ENCODE measurements around the gene TOX2.

The TOX2 gene

GRCh38 chr20:43982016-43982415, 67.4 kb downstream of the TOX2 start:
- DNase-seq: no peak

- DNase-seq: no peak
Measured at GRCh38 chr20:43982886-43983285, 68.2 kb downstream of the TOX2 start.

GRCh38 chr20:43983359-43983758, 68.7 kb downstream of the TOX2 start:
- DNase-seq: no peak

GRCh38 chr20:43983904-43984361, 69.3 kb downstream of the TOX2 start:
- no peak for DNase-seq

GRCh38 chr20:43984587-43984986, 69.9 kb downstream of the TOX2 start:
- DNase-seq: no peak

- DNase-seq: no peak
Measured at GRCh38 chr20:43985121-43985520, 70.5 kb downstream of the TOX2 start.

GRCh38 chr20:43985608-43986316, 71.1 kb downstream of the TOX2 start:
- no peak for DNase-seq

GRCh38 chr20:43987018-43987417, 72.4 kb downstream of the TOX2 start:
- DNase-seq: no peak

- no peak for DNase-seq
Measured at GRCh38 chr20:43987531-43987930, 72.9 kb downstream of the TOX2 start.

GRCh38 chr20:43988451-43988850, 73.8 kb downstream of the TOX2 start:
- no peak for DNase-seq

GRCh38 chr20:43988867-43989266, 74.2 kb downstream of the TOX2 start:
- no peak for DNase-seq

GRCh38 chr20:43991261-43991660, 76.6 kb downstream of the TOX2 start:
- no peak for DNase-seq

- no peak for DNase-seq
Measured at GRCh38 chr20:43991982-43992381, 77.3 kb downstream of the TOX2 start.

- no peak for DNase-seq
Measured at GRCh38 chr20:43992885-43993284, 78.2 kb downstream of the TOX2 start.

GRCh38 chr20:43993560-43993959, 78.9 kb downstream of the TOX2 start:
- no peak for DNase-seq

GRCh38 chr20:43994486-43995100, 79.9 kb downstream of the TOX2 start:
- no peak for DNase-seq

GRCh38 chr20:43995645-43996044, 81.0 kb downstream of the TOX2 start:
- no peak for DNase-seq

- DNase-seq: no peak
Measured at GRCh38 chr20:43996240-43996930, 81.7 kb downstream of the TOX2 start.

- no peak for DNase-seq
Measured at GRCh38 chr20:43999848-44000247, 85.2 kb downstream of the TOX2 start.

GRCh38 chr20:44001667-44002596, 87.3 kb downstream of the TOX2 start:
- DNase-seq: no peak

GRCh38 chr20:44002861-44003260, 88.2 kb downstream of the TOX2 start:
- DNase-seq: no peak

- no peak for DNase-seq
Measured at GRCh38 chr20:44003609-44004008, 89.0 kb downstream of the TOX2 start.

GRCh38 chr20:44004306-44004915, 89.8 kb downstream of the TOX2 start:
- no peak for DNase-seq
